ENCODE results near the gene GPR141. TPM values are rescaled to one million over a fixed set of nuclear protein-coding genes. Genes with fewer than 3 reads are reported as not detected.

The GPR141 gene
- total and polyA plus RNA-seq, 2 donors (not counting 3 experiments of a cell fraction or from before 2014, with no cell fraction given), result not detected

- dilution Hi-C loops (cut with MboI; ENCODE audit: extremely low pct_ligation_motif_present, low sequenced_read_pairs) (no loop called here), intact Hi-C loops (cut with micrococcal nuclease) (no loop called here)
- H3K9ac ChIP-seq (replicated peaks; ENCODE audit: extremely low read depth, insufficient read depth, low read length), result no peak overlapping the region
- H3K4me1 ChIP-seq (ENCODE audit: control insufficient read depth, extremely low read depth, insufficient read depth, low read length), result no peaks in the 10 kb centered on the region
- no peaks in the 10 kb centered on the region for H3K36me3 ChIP-seq (ENCODE audit: control insufficient read depth in 2 of 2, extremely low read depth in 1 of 2, insufficient read depth in 2 of 2, low read length in 2 of 2)
- ChIA-PET POLR2A (no interaction called here), CTCF (interaction anchor here (1.1 kb wide), 1 partner anchor 19 kb away, joined by 3 read pairs; no protein-coding TSS in a partner anchor)
- DNase-seq (ENCODE audit: low read depth, low spot score), result no peak
- H3K4me3 ChIP-seq (replicated peaks in 1 of 3; ENCODE audit: insufficient read depth in 1 of 3, low read depth in 1 of 3, low read length in 3 of 3), result no peak overlapping the region
- no peaks in the 10 kb centered on the region for H3K9me3 ChIP-seq (replicated peaks; ENCODE audit: control insufficient read depth, insufficient read depth, low read length)
- no peaks in the 10 kb centered on the region for H3K9me1 ChIP-seq (replicated peaks; ENCODE audit: control insufficient read depth, extremely low read depth, insufficient read depth, low read length)
- H4K20me1 ChIP-seq (replicated peaks; ENCODE audit: control insufficient read depth, extremely low read depth, insufficient read depth, low read length), result no peaks in the 10 kb centered on the region
- no peak overlapping the region for H3K27ac ChIP-seq (ENCODE audit: insufficient read depth, low read depth, low read length)
- TF ChIP-seq FOS (IDR thresholded peaks at IDR 0.05; ENCODE audit: borderline replicate concordance, insufficient read depth, low read length) (no peak), MYC (IDR thresholded peaks at IDR 0.05; ENCODE audit: low read depth, low read length) (no peak)
- no TSS peak for BruUV-seq (replicated peaks)
- H3K79me2 ChIP-seq (ENCODE audit: control insufficient read depth, insufficient read depth, low read length), result no peaks in the 10 kb centered on the region
- no peaks in the 10 kb centered on the region for H3K27me3 ChIP-seq (ENCODE audit: control insufficient read depth in 2 of 2, insufficient read depth in 2 of 2, low read length in 2 of 2)
- no peak overlapping the region for H3K4me2 ChIP-seq (ENCODE audit: insufficient read depth, low read length)
- no peak for FAIRE-seq
- no peak overlapping the region for H2AFZ ChIP-seq (ENCODE audit: low read depth, low read length)
These were observed 67.5 kb downstream of the GPR141 start for GRCh38 chr7:37751096-37751495.

- FAIRE-seq, result no peak
- no peaks in the 10 kb centered on the region for H3K36me3 ChIP-seq (ENCODE audit: control insufficient read depth in 2 of 2, extremely low read depth in 1 of 2, insufficient read depth in 2 of 2, low read length in 2 of 2)
- BruUV-seq (replicated peaks), result no TSS peak
These were observed 70.0 kb downstream of the GPR141 start for GRCh38 chr7:37753398-37754050.

More at GRCh38 chr7:37753398-37754050, 70.0 kb downstream of the GPR141 start:
- DNase-seq (ENCODE audit: low read depth, low spot score), result no peak
- Histone ChIP-seq H3K9ac (replicated peaks; ENCODE audit: extremely low read depth, insufficient read depth, low read length) (no peak overlapping the region), H3K9me3 (replicated peaks; ENCODE audit: control insufficient read depth, insufficient read depth, low read length) (no peaks in the 10 kb centered on the region), H3K4me2 (ENCODE audit: insufficient read depth, low read length) (no peak overlapping the region), H2AFZ (ENCODE audit: low read depth, low read length) (no peak overlapping the region), H3K4me1 (ENCODE audit: control insufficient read depth, extremely low read depth, insufficient read depth, low read length) (no peaks in the 10 kb centered on the region), H3K27ac (ENCODE audit: insufficient read depth, low read depth, low read length) (no peak overlapping the region), H3K9me1 (replicated peaks; ENCODE audit: control insufficient read depth, extremely low read depth, insufficient read depth, low read length) (no peaks in the 10 kb centered on the region), H4K20me1 (replicated peaks; ENCODE audit: control insufficient read depth, extremely low read depth, insufficient read depth, low read length) (no peaks in the 10 kb centered on the region), H3K79me2 (ENCODE audit: control insufficient read depth, insufficient read depth, low read length) (no peaks in the 10 kb centered on the region), H3K27me3 (ENCODE audit: control insufficient read depth in 2 of 2, insufficient read depth in 2 of 2, low read length in 2 of 2) (no peaks in the 10 kb centered on the region), H3K4me3 (replicated peaks in 1 of 3; ENCODE audit: insufficient read depth in 1 of 3, low read depth in 1 of 3, low read length in 3 of 3) (no peak overlapping the region)
- ChIA-PET CTCF (interaction anchor here (0.6 kb wide), 1 partner anchor 526 kb away, joined by 3 read pairs; no protein-coding TSS in a partner anchor), POLR2A (no interaction called here)
- intact Hi-C loops (cut with micrococcal nuclease) (no loop called here), dilution Hi-C loops (cut with MboI; ENCODE audit: extremely low pct_ligation_motif_present, low sequenced_read_pairs) (no loop called here)
- TF ChIP-seq FOS (IDR thresholded peaks at IDR 0.05; ENCODE audit: borderline replicate concordance, insufficient read depth, low read length) (no peak), MYC (IDR thresholded peaks at IDR 0.05; ENCODE audit: low read depth, low read length) (no peak), POLR2A (IDR thresholded peaks at IDR 0.05; ENCODE audit: low read depth, low read length) (no peak), EZH2 (IDR thresholded peaks at IDR 0.05; ENCODE audit: borderline replicate concordance, low read depth, low read length, severe bottlenecking) (no peak), JUN (IDR thresholded peaks at IDR 0.05; ENCODE audit: borderline replicate concordance, insufficient read depth, insufficient read length, low read depth) (no peak), CTCF (IDR thresholded peaks at IDR 0.05; ENCODE audit: extremely low read depth in 1 of 2, insufficient read depth in 1 of 2, low read depth in 1 of 2, low read length in 2 of 2) (no peak), POLR2AphosphoS5 (IDR thresholded peaks at IDR 0.05; ENCODE audit: insufficient read depth, low read depth, low read length) (no peak), MAX (IDR thresholded peaks at IDR 0.05; ENCODE audit: insufficient read depth, insufficient read length) (no peak), GATA2 (IDR thresholded peaks at IDR 0.05; ENCODE audit: insufficient read depth, insufficient read length, low read depth, low read length) (no peak)
